Esophagus squamous epithelium (tissue), 4 donors: ENCODE measurements around the gene TEX35.

Source experiments
- CTCF ChIP-seq, 6 experiments: fragments of 450-650 bp in 4 of 6; fragments of 200-600 bp in 2 of 6; sonication (generic) in 2 of 6; IDR thresholded peaks; one replicate each; pipeline ENCODE4 v1.5.1; 2016 to 2019; ENCODE audit warnings: antibody characterized with exemption in 6 of 6, mild to moderate bottlenecking in 4 of 6, moderate library complexity in 4 of 6
- POLR2A ChIP-seq, 4 donors: fragments of 450-650 bp; IDR thresholded peaks; one replicate each; pipeline ENCODE4 v1.6.1; 2017; ENCODE audit warnings: antibody characterized with exemption in 4 of 4, mild to moderate bottlenecking in 4 of 4, moderate library complexity in 3 of 4

DNA sequence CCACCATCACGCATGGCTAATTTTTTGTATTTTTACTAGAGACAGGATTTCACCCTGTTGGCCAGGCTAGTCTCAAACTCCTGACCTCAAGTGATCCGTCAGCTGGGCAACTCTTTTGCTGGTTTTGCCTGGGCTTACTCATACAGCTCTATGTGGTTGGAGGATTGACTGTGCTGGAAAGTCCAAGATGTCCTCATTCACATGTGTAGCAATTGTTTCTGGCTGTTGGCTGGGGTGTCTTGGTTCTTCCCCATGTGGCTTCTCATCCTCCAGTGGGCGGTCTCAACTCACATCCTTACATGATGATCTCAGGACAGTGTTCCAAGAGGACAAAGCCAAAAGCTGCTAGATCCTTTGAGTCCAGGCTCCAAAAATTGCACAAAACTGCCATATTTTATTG is 53.3 kb downstream of the TEX35 start:
- TF ChIP-seq CTCF (IDR thresholded peaks at IDR 0.05) = no peak
- no peak for TF ChIP-seq POLR2A (IDR thresholded peaks at IDR 0.05)
